T-cell (primary cell): ENCODE measurements around the gene DPYD. TPM values are rescaled to one million over a fixed set of nuclear protein-coding genes. Genes with fewer than 3 reads are reported as not detected.
A peak's percentile ranks its signal among the peaks of the same experiment; 100 is the strongest.

ENCODE experiments used
- ATAC-seq, 4 experiments: fragments of 200-7000 bp in 3 of 4; fragments of 150-1000 bp in 1 of 4; cut with Tn5 transposase; replicated peaks in 1 of 4; 1 replicate in 3 of 4; 2 replicates in 1 of 4; pipeline ENCODE4 v1.10.0; 2021; ENCODE audit warnings: moderate library complexity in 3 of 4, mild to moderate bottlenecking in 2 of 4, moderate number of reproducible peaks in 1 of 4
- CTCF ChIA-PET, 2 donors: fragments of 300-600 bp; sonication (Branson Sonifier 250); formaldehyde crosslinking; loops; one replicate each; lab custom pipeline; 2022; ENCODE audit warnings: antibody characterized with exemption in 2 of 2; lab: Charles Lee
- POLR2A ChIA-PET, 2 donors: fragments of 300-600 bp; sonication (Branson Sonifier 250); formaldehyde crosslinking; loops; one replicate each; lab custom pipeline; 2022; ENCODE audit warnings: antibody characterized with exemption in 2 of 2; lab: Charles Lee
- DNase-seq, 35 experiments: peaks; one replicate each; pipeline versions ENCODE4 v3.0.0 to v3.0.0-alpha.2; 2013 to 2023
- H3K27ac ChIP-seq: one replicate; pipeline ENCODE4 v1.5.1; 2013; ENCODE audit warnings: low read length
- H3K27me3 ChIP-seq, 2 experiments: replicated peaks in 1 of 2; 1 replicate in 1 of 2; 2 replicates in 1 of 2; pipeline versions ENCODE4 v1.6.1 to v1.7.0; 2013; ENCODE audit warnings: low read length in 1 of 2, mixed read lengths in 1 of 2; ENCODE audit not compliant: control insufficient read depth in 2 of 2, insufficient read depth in 2 of 2; ENCODE audit errors: extremely low read depth in 1 of 2
- H3K36me3 ChIP-seq, 2 donors: 1 replicate in 1 of 2; 2 replicates in 1 of 2; pipeline versions ENCODE4 v1.6.1 to v1.7.0; 2013; ENCODE audit warnings: low read length in 1 of 2; ENCODE audit not compliant: control insufficient read depth in 2 of 2, insufficient read depth in 1 of 2; ENCODE audit errors: extremely low read depth in 1 of 2
- H3K4me1 ChIP-seq, 2 experiments: 1 replicate in 1 of 2; 2 replicates in 1 of 2; pipeline versions ENCODE4 v1.6.1 to v1.7.0; 2013; ENCODE audit warnings: low read length in 2 of 2, mixed read lengths in 1 of 2; ENCODE audit not compliant: insufficient read depth in 2 of 2, control insufficient read depth in 1 of 2; ENCODE audit errors: extremely low read depth in 1 of 2
- H3K4me3 ChIP-seq, 2 donors: 1 replicate in 1 of 2; 2 replicates in 1 of 2; pipeline versions ENCODE4 v1.5.1 to v1.7.0; 2013; ENCODE audit warnings: mild to moderate bottlenecking in 2 of 2, low read length in 1 of 2, moderate library complexity in 1 of 2; ENCODE audit not compliant: control insufficient read depth in 1 of 2; ENCODE audit errors: extremely low read depth in 1 of 2
- H3K9me3 ChIP-seq: 2 replicates; pipeline ENCODE4 v1.7.0; 2013
- H3K27ac Mint-ChIP-seq, 2 donors: one replicate each; pipeline ENCODE4 v1.8.0; 2020 to 2021; ENCODE audit warnings: mild to moderate bottlenecking in 2 of 2, mixed read lengths in 2 of 2
- H3K27me3 Mint-ChIP-seq, 2 donors: one replicate each; pipeline ENCODE4 v1.8.0; 2021 to 2022; ENCODE audit warnings: mixed read lengths in 2 of 2
- H3K36me3 Mint-ChIP-seq: one replicate; pipeline ENCODE4 v1.8.0; 2021; ENCODE audit warnings: mixed read lengths
- H3K4me1 Mint-ChIP-seq, 3 donors: one replicate each; pipeline ENCODE4 v1.8.0; 2020 to 2022; ENCODE audit warnings: mixed read lengths in 3 of 3, mild to moderate bottlenecking in 1 of 3
- H3K4me3 Mint-ChIP-seq, 3 donors: one replicate each; pipeline ENCODE4 v1.8.0; 2020 to 2022; ENCODE audit warnings: mild to moderate bottlenecking in 3 of 3, mixed read lengths in 3 of 3, moderate library complexity in 3 of 3
- H3K9me3 Mint-ChIP-seq, 3 donors: one replicate each; pipeline ENCODE4 v1.8.0; 2020 to 2022; ENCODE audit warnings: mixed read lengths in 3 of 3
- WGBS: methylation state at CpG from one replicate; pipeline ENCODE4 v1.1.5; 2013; ENCODE audit warnings: missing lambda C conversion rate; ENCODE audit not compliant: insufficient coverage; 5-methylcytosine and 5-hydroxymethylcytosine counted together
- total RNA-seq, 35 experiments: library from RNA in 6 of 35; stranded (reverse) in 6 of 35; fragments of 120-200 nt in 1 of 35; gene quantifications; one replicate each; pipeline versions ENCODE4 v1.2.1 to v1.2.4 and lab custom pipeline; 2013 to 2026

Gene DPYD
- total RNA-seq, 5 donors from 2014 or later (not counting 1 experiment from before 2014, with no cell fraction given) = 39.1 to 74.1 (median 47.8) TPM

GRCh38 chr1:97634758-97635157 is 286.1 kb downstream of the DPYD start:
- no peaks in the 10 kb centered on the region for H3K27me3 ChIP-seq
- H3K36me3 Mint-ChIP-seq = peaks cover 40% of the 10 kb centered on the region
- H3K4me3 Mint-ChIP-seq = no peak overlapping the region
- peaks cover 12 to 23% (median 14%) of the 10 kb centered on the region in 3 donors for H3K4me1 Mint-ChIP-seq
- H3K9me3 Mint-ChIP-seq = no peaks in the 10 kb centered on the region
- no peak overlapping the region for H3K4me3 ChIP-seq
- H3K9me3 ChIP-seq = no peaks in the 10 kb centered on the region
- DNase-seq (no peak), ATAC-seq (no peak)
- no peaks in the 10 kb centered on the region for H3K27me3 Mint-ChIP-seq
- 100% methylated on average over 1 of the region's 2 CpGs for WGBS
- H3K4me1 ChIP-seq = no peaks in the 10 kb centered on the region
- H3K36me3 ChIP-seq = peaks cover 0 to 4% of the 10 kb centered on the region in 2 donors
- H3K27ac ChIP-seq = no peak overlapping the region
- ChIA-PET POLR2A (interaction anchor here in 1 of 2 donors (0.6 kb wide), 1 partner anchor 217 kb away, joined by 3 read pairs; no protein-coding TSS in a partner anchor), CTCF (no interaction called here)
- no peak overlapping the region for H3K27ac Mint-ChIP-seq

- Histone ChIP-seq H3K27ac (no peak overlapping the region), H3K36me3 (peaks cover 0 to 7% of the 10 kb centered on the region in 2 donors), H3K4me3 (no peak overlapping the region), H3K9me3 (no peaks in the 10 kb centered on the region), H3K27me3 (no peaks in the 10 kb centered on the region), H3K4me1 (no peaks in the 10 kb centered on the region)
- WGBS = no CpG with 5 or more reads among the region's 2 CpGs
- H3K4me1 Mint-ChIP-seq = peaks cover 12 to 23% (median 14%) of the 10 kb centered on the region in 3 donors
- no peak for ATAC-seq
- peaks cover 33% of the 10 kb centered on the region for H3K36me3 Mint-ChIP-seq
- no peaks in the 10 kb centered on the region for H3K9me3 Mint-ChIP-seq
- H3K27me3 Mint-ChIP-seq = no peaks in the 10 kb centered on the region
- CTCF ChIA-PET = no interaction called here
- no peak overlapping the region for H3K4me3 Mint-ChIP-seq
- POLR2A ChIA-PET = no interaction called here
- no peak for DNase-seq
- no peak overlapping the region for H3K27ac Mint-ChIP-seq
These were observed 288.1 kb downstream of the DPYD start for GRCh38 chr1:97632776-97633175.

GRCh38 chr1:97632075-97632474 is 288.8 kb downstream of the DPYD start:
- Histone ChIP-seq H3K27me3 (no peaks in the 10 kb centered on the region), H3K4me1 (no peaks in the 10 kb centered on the region), H3K9me3 (no peaks in the 10 kb centered on the region), H3K4me3 (no peak overlapping the region), H3K36me3 (peaks cover 0 to 7% of the 10 kb centered on the region in 2 donors), H3K27ac (no peak overlapping the region)
- WGBS = 100% methylated on average over 1 of the region's 4 CpGs
- peaks cover 32% of the 10 kb centered on the region for H3K36me3 Mint-ChIP-seq
- no peak for ATAC-seq
- H3K27ac Mint-ChIP-seq = no peak overlapping the region
- no peak for DNase-seq
- H3K4me3 Mint-ChIP-seq = no peak overlapping the region
- H3K27me3 Mint-ChIP-seq = no peaks in the 10 kb centered on the region
- ChIA-PET CTCF (no interaction called here), POLR2A (no interaction called here)
- peaks cover 12 to 23% (median 14%) of the 10 kb centered on the region in 3 donors for H3K4me1 Mint-ChIP-seq
- H3K9me3 Mint-ChIP-seq = no peaks in the 10 kb centered on the region

- DNase-seq (peak in 2 of 35 experiments; percentile 0 to 6), ATAC-seq (no peak)
- Histone ChIP-seq H3K4me3 (no peak overlapping the region), H3K9me3 (no peaks in the 10 kb centered on the region), H3K27ac (no peak overlapping the region), H3K36me3 (peaks cover 0 to 3% of the 10 kb centered on the region in 2 donors), H3K27me3 (no peaks in the 10 kb centered on the region), H3K4me1 (no peaks in the 10 kb centered on the region)
- H3K9me3 Mint-ChIP-seq = no peaks in the 10 kb centered on the region
- peaks cover 12 to 23% (median 14%) of the 10 kb centered on the region in 3 donors for H3K4me1 Mint-ChIP-seq
- H3K27me3 Mint-ChIP-seq = no peaks in the 10 kb centered on the region
- CTCF ChIA-PET = no interaction called here
- H3K4me3 Mint-ChIP-seq = no peak overlapping the region
- POLR2A ChIA-PET = no interaction called here
- 89% methylated on average over 2 of the region's 3 CpGs for WGBS
- no peak overlapping the region for H3K27ac Mint-ChIP-seq
- H3K36me3 Mint-ChIP-seq = peaks cover 31% of the 10 kb centered on the region
These were observed 289.9 kb downstream of the DPYD start for GRCh38 chr1:97630948-97631347.

- no peaks in the 10 kb centered on the region for H3K4me1 ChIP-seq
- DNase-seq (no peak), ATAC-seq (no peak)
- Mint-ChIP-seq H3K27me3 (no peaks in the 10 kb centered on the region), H3K36me3 (peaks cover 25% of the 10 kb centered on the region), H3K9me3 (no peaks in the 10 kb centered on the region), H3K27ac (no peak overlapping the region), H3K4me3 (no peak overlapping the region), H3K4me1 (peaks cover 12 to 23% (median 14%) of the 10 kb centered on the region in 3 donors)
- H3K4me3 ChIP-seq = no peak overlapping the region
- POLR2A ChIA-PET = no interaction called here
- peaks cover 0 to 3% of the 10 kb centered on the region in 2 donors for H3K36me3 ChIP-seq
- no peaks in the 10 kb centered on the region for H3K27me3 ChIP-seq
- CTCF ChIA-PET = no interaction called here
- no peaks in the 10 kb centered on the region for H3K9me3 ChIP-seq
- no peak overlapping the region for H3K27ac ChIP-seq
- no CpG with 5 or more reads among the region's 1 CpG for WGBS
These were observed 290.6 kb downstream of the DPYD start for GRCh38 chr1:97630281-97630680.

- CTCF ChIA-PET = no interaction called here
- H3K27ac ChIP-seq = no peak overlapping the region
- no peaks in the 10 kb centered on the region for H3K27me3 Mint-ChIP-seq
These were observed 297.6 kb downstream of the DPYD start for GRCh38 chr1:97623220-97623619.

GRCh38 chr1:97621955-97622354 is 298.9 kb downstream of the DPYD start:
- H3K4me1 Mint-ChIP-seq = peaks cover 0 to 5% (median 2%) of the 10 kb centered on the region in 3 donors
- no peak overlapping the region for H3K27ac Mint-ChIP-seq
- H3K9me3 ChIP-seq = no peaks in the 10 kb centered on the region
- ChIA-PET CTCF (no interaction called here), POLR2A (no interaction called here)
- H3K27me3 Mint-ChIP-seq = no peaks in the 10 kb centered on the region
- H3K36me3 ChIP-seq = no peaks in the 10 kb centered on the region
- no peaks in the 10 kb centered on the region for H3K4me1 ChIP-seq
- H3K4me3 ChIP-seq = no peak overlapping the region
- peaks cover 0 to 4% (median 0%) of the 10 kb centered on the region in 3 donors for H3K9me3 Mint-ChIP-seq
- DNase-seq (no peak), ATAC-seq (no peak)
- no peak overlapping the region for H3K27ac ChIP-seq
- no CpG with 5 or more reads among the region's 1 CpG for WGBS
- H3K4me3 Mint-ChIP-seq = no peak overlapping the region
- H3K27me3 ChIP-seq = no peaks in the 10 kb centered on the region
- H3K36me3 Mint-ChIP-seq = peaks cover 37% of the 10 kb centered on the region

More at GRCh38 chr1:97623220-97623619, 297.6 kb downstream of the DPYD start:
- Mint-ChIP-seq H3K9me3 (peaks cover 0 to 4% (median 0%) of the 10 kb centered on the region in 3 donors), H3K4me3 (no peak overlapping the region), H3K36me3 (peaks cover 39% of the 10 kb centered on the region), H3K4me1 (peaks cover 0 to 5% (median 2%) of the 10 kb centered on the region in 3 donors), H3K27ac (no peak overlapping the region)
- Histone ChIP-seq H3K9me3 (no peaks in the 10 kb centered on the region), H3K4me1 (no peaks in the 10 kb centered on the region), H3K36me3 (peaks cover 0 to 2% of the 10 kb centered on the region in 2 donors), H3K4me3 (no peak overlapping the region), H3K27me3 (no peaks in the 10 kb centered on the region)
- POLR2A ChIA-PET = no interaction called here
- no peak for DNase-seq
- no peak for ATAC-seq
